Measurements from ENCODE around the gene CCDC158.

DNA sequence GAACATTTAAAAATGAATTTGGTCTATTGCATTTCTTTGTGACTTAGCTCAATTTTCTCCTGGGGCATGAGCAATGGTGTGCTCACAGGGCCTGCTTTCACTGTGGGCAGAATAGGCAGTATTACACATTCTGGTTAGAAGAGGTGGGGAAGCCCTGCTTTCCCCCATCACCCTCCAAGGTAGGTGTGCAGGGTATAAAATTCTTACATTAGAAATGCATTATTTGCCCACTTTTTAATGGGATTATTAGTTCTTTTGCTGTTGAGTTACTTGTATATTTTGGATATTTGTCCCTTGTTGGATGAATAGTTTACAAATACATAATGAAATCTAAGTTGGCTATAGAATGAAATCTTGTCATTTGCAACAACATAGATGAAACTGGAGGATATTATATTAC, 122.7 kb downstream of the CCDC158 start:
- TF ChIP-seq, protein P1, sequence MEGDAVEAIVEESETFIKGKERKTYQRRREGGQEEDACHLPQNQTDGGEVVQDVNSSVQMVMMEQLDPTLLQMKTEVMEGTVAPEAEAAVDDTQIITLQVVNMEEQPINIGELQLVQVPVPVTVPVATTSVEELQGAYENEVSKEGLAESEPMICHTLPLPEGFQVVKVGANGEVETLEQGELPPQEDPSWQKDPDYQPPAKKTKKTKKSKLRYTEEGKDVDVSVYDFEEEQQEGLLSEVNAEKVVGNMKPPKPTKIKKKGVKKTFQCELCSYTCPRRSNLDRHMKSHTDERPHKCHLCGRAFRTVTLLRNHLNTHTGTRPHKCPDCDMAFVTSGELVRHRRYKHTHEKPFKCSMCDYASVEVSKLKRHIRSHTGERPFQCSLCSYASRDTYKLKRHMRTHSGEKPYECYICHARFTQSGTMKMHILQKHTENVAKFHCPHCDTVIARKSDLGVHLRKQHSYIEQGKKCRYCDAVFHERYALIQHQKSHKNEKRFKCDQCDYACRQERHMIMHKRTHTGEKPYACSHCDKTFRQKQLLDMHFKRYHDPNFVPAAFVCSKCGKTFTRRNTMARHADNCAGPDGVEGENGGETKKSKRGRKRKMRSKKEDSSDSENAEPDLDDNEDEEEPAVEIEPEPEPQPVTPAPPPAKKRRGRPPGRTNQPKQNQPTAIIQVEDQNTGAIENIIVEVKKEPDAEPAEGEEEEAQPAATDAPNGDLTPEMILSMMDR (IDR thresholded peaks at IDR 0.05): no peak
- TF ChIP-seq POLR2A (IDR thresholded peaks at IDR 0.05) (no peak), POLR2AphosphoS5 (IDR thresholded peaks at IDR 0.05) (no peak)
